Activated CD4-positive, alpha-beta memory T cell treated with anti-CD3 and anti-CD28 coated beads, Interleukin-2, amount 10 ng/mL, durations not matched to agents 7 days and 5 days (primary cell): ENCODE measurements around the gene RAD51B. TPM values are rescaled to one million over a fixed set of nuclear protein-coding genes. Genes with fewer than 3 reads are reported as not detected.
"Not testable (repeated sequence)": the region's sequence is repeated elsewhere in the genome, so short reads cannot be mapped to it uniquely, and the experiment has no call there.

Source experiments
- CTCF ChIA-PET: fragments of 350-600 bp; sonication (Branson Sonifier 250); formaldehyde crosslinking; loops from one replicate; lab custom pipeline; 2021; ENCODE audit warnings: antibody characterized with exemption, inconsistent platforms; lab: Charles Lee
- POLR2A ChIA-PET: fragments of 350-600 bp; sonication (Branson Sonifier 250); formaldehyde crosslinking; loops from one replicate; lab custom pipeline; 2021; ENCODE audit warnings: antibody characterized with exemption; lab: Charles Lee
- DNase-seq: peaks from one replicate; pipeline ENCODE4 v3.0.0-alpha.2; 2020
- H3K27ac Mint-ChIP-seq: one replicate; pipeline ENCODE4 v1.8.0; 2021; ENCODE audit warnings: mild to moderate bottlenecking, mixed read lengths
- H3K27me3 Mint-ChIP-seq: one replicate; pipeline ENCODE4 v1.8.0; 2021; ENCODE audit warnings: mixed read lengths
- H3K36me3 Mint-ChIP-seq: one replicate; pipeline ENCODE4 v1.8.0; 2021; ENCODE audit warnings: low read depth, mixed read lengths
- H3K4me1 Mint-ChIP-seq: one replicate; pipeline ENCODE4 v1.8.0; 2021; ENCODE audit warnings: mixed read lengths
- H3K4me3 Mint-ChIP-seq: one replicate; pipeline ENCODE4 v1.8.0; 2021; ENCODE audit warnings: mild to moderate bottlenecking, mixed read lengths
- H3K9me3 Mint-ChIP-seq: one replicate; pipeline ENCODE4 v1.8.0; 2021; ENCODE audit warnings: mixed read lengths
- total RNA-seq, 2 experiments: library from RNA; stranded (reverse); gene quantifications; one replicate each; pipeline ENCODE4 v1.2.3, GENCODE V29; 2021

The RAD51B gene
- total RNA-seq, 2 experiments from 2014 or later, result 33.1 to 40.8 TPM

GRCh38 chr14:67988210-67988609, 168.6 kb downstream of the RAD51B start:
- H3K27me3 Mint-ChIP-seq, H3K36me3 Mint-ChIP-seq, H3K4me1 Mint-ChIP-seq, H3K9me3 Mint-ChIP-seq, POLR2A ChIA-PET, H3K27ac Mint-ChIP-seq, H3K4me3 Mint-ChIP-seq, DNase-seq, CTCF ChIA-PET: not testable (repeated sequence)

- H3K27me3 Mint-ChIP-seq, result no peaks in the 10 kb centered on the region
- H3K27ac Mint-ChIP-seq, result no peak overlapping the region
- CTCF ChIA-PET, result no interaction called here
- no peak for DNase-seq
- no peaks in the 10 kb centered on the region for H3K36me3 Mint-ChIP-seq
- no peak overlapping the region for H3K4me3 Mint-ChIP-seq
- POLR2A ChIA-PET, result no interaction called here
- no peaks in the 10 kb centered on the region for H3K9me3 Mint-ChIP-seq
- H3K4me1 Mint-ChIP-seq, result no peaks in the 10 kb centered on the region
Measured at GRCh38 chr14:67990576-67990975, 171.0 kb downstream of the RAD51B start.

- Mint-ChIP-seq H3K4me1 (no peaks in the 10 kb centered on the region), H3K9me3 (no peaks in the 10 kb centered on the region), H3K36me3 (no peaks in the 10 kb centered on the region), H3K4me3 (no peak overlapping the region), H3K27me3 (no peaks in the 10 kb centered on the region), H3K27ac (no peak overlapping the region)
- CTCF ChIA-PET, result interaction anchor here (0.7 kb wide), 1 partner anchor 10 kb away, joined by 3 read pairs; no protein-coding TSS in a partner anchor
- DNase-seq, result no peak
- POLR2A ChIA-PET, result no interaction called here
Measured at GRCh38 chr14:67994531-67994930, 175.0 kb downstream of the RAD51B start.

GRCh38 chr14:67996235-67996634, 176.7 kb downstream of the RAD51B start:
- Mint-ChIP-seq H3K36me3 (no peaks in the 10 kb centered on the region), H3K27me3 (no peaks in the 10 kb centered on the region), H3K4me1 (no peaks in the 10 kb centered on the region), H3K27ac (no peak overlapping the region), H3K9me3 (no peaks in the 10 kb centered on the region), H3K4me3 (no peak overlapping the region)
- DNase-seq, result no peak
- CTCF ChIA-PET, result no interaction called here
- POLR2A ChIA-PET, result no interaction called here

- Mint-ChIP-seq H3K27me3 (no peaks in the 10 kb centered on the region), H3K4me1 (no peaks in the 10 kb centered on the region), H3K27ac (no peak overlapping the region), H3K9me3 (no peaks in the 10 kb centered on the region), H3K4me3 (no peak overlapping the region), H3K36me3 (no peaks in the 10 kb centered on the region)
- no peak for DNase-seq
- ChIA-PET CTCF (no interaction called here), POLR2A (no interaction called here)
Measured at GRCh38 chr14:67998834-67999233, 179.3 kb downstream of the RAD51B start.

GRCh38 chr14:67999290-67999689, 179.7 kb downstream of the RAD51B start:
- no peaks in the 10 kb centered on the region for H3K9me3 Mint-ChIP-seq
- no peak for DNase-seq
- H3K4me3 Mint-ChIP-seq, result no peak overlapping the region
- CTCF ChIA-PET, result no interaction called here
- no peaks in the 10 kb centered on the region for H3K27me3 Mint-ChIP-seq
- POLR2A ChIA-PET, result no interaction called here
- H3K4me1 Mint-ChIP-seq, result no peaks in the 10 kb centered on the region
- H3K27ac Mint-ChIP-seq, result no peak overlapping the region
- H3K36me3 Mint-ChIP-seq, result no peaks in the 10 kb centered on the region

GRCh38 chr14:67999705-68000384, 180.3 kb downstream of the RAD51B start:
- Mint-ChIP-seq H3K36me3 (no peaks in the 10 kb centered on the region), H3K27me3 (no peaks in the 10 kb centered on the region), H3K9me3 (no peaks in the 10 kb centered on the region), H3K4me1 (no peaks in the 10 kb centered on the region), H3K4me3 (no peak overlapping the region), H3K27ac (no peak overlapping the region)
- POLR2A ChIA-PET, result no interaction called here
- CTCF ChIA-PET, result no interaction called here
- DNase-seq, result no peak

- H3K4me1 Mint-ChIP-seq, result no peaks in the 10 kb centered on the region
- H3K27me3 Mint-ChIP-seq, result no peaks in the 10 kb centered on the region
- H3K9me3 Mint-ChIP-seq, result no peaks in the 10 kb centered on the region
- H3K27ac Mint-ChIP-seq, result no peak overlapping the region
- no peak for DNase-seq
- H3K4me3 Mint-ChIP-seq, result no peak overlapping the region
- ChIA-PET POLR2A (no interaction called here), CTCF (no interaction called here)
- H3K36me3 Mint-ChIP-seq, result no peaks in the 10 kb centered on the region
Measured at GRCh38 chr14:68000511-68000910, 180.9 kb downstream of the RAD51B start.

- H3K27me3 Mint-ChIP-seq, result no peaks in the 10 kb centered on the region
- no peaks in the 10 kb centered on the region for H3K36me3 Mint-ChIP-seq
- POLR2A ChIA-PET, result no interaction called here
- no peaks in the 10 kb centered on the region for H3K4me1 Mint-ChIP-seq
- DNase-seq, result no peak
- H3K27ac Mint-ChIP-seq, result no peak overlapping the region
- CTCF ChIA-PET, result no interaction called here
- no peaks in the 10 kb centered on the region for H3K9me3 Mint-ChIP-seq
- H3K4me3 Mint-ChIP-seq, result no peak overlapping the region
Measured at GRCh38 chr14:68008491-68008890, 188.9 kb downstream of the RAD51B start.

- Mint-ChIP-seq H3K9me3 (peaks cover 2% of the 10 kb centered on the region), H3K27me3 (no peaks in the 10 kb centered on the region), H3K4me3 (no peak overlapping the region), H3K36me3 (no peaks in the 10 kb centered on the region), H3K27ac (no peak overlapping the region), H3K4me1 (no peaks in the 10 kb centered on the region)
- POLR2A ChIA-PET, result no interaction called here
- no peak for DNase-seq
- CTCF ChIA-PET, result no interaction called here
Measured at GRCh38 chr14:68011406-68012028, 191.9 kb downstream of the RAD51B start.

- Mint-ChIP-seq H3K36me3 (no peaks in the 10 kb centered on the region), H3K27ac (no peak overlapping the region), H3K4me3 (no peak overlapping the region), H3K9me3 (peaks cover 2% of the 10 kb centered on the region), H3K4me1 (no peaks in the 10 kb centered on the region), H3K27me3 (no peaks in the 10 kb centered on the region)
- ChIA-PET POLR2A (no interaction called here), CTCF (no interaction called here)
- no peak for DNase-seq
Measured at GRCh38 chr14:68012871-68013270, 193.3 kb downstream of the RAD51B start.

GRCh38 chr14:68013326-68013725, 193.7 kb downstream of the RAD51B start:
- H3K27me3 Mint-ChIP-seq, result no peaks in the 10 kb centered on the region
- POLR2A ChIA-PET, result no interaction called here
- H3K36me3 Mint-ChIP-seq, result no peaks in the 10 kb centered on the region
- peaks cover 2% of the 10 kb centered on the region for H3K9me3 Mint-ChIP-seq
- no peak overlapping the region for H3K4me3 Mint-ChIP-seq
- H3K4me1 Mint-ChIP-seq, result no peaks in the 10 kb centered on the region
- H3K27ac Mint-ChIP-seq, result no peak overlapping the region
- DNase-seq, result no peak
- CTCF ChIA-PET, result no interaction called here

GRCh38 chr14:68014771-68015170, 195.2 kb downstream of the RAD51B start:
- DNase-seq, result no peak
- H3K27ac Mint-ChIP-seq, result no peak overlapping the region
- H3K4me3 Mint-ChIP-seq, result no peak overlapping the region
- ChIA-PET CTCF (no interaction called here), POLR2A (no interaction called here)
- H3K27me3 Mint-ChIP-seq, result no peaks in the 10 kb centered on the region
- peaks cover 2% of the 10 kb centered on the region for H3K9me3 Mint-ChIP-seq
- no peaks in the 10 kb centered on the region for H3K4me1 Mint-ChIP-seq
- H3K36me3 Mint-ChIP-seq, result no peaks in the 10 kb centered on the region
